ENCODE data around the gene SPATA25.
"Not testable (repeated sequence)": the region's sequence is repeated elsewhere in the genome, so short reads cannot be mapped to it uniquely, and the experiment has no call there.

The SPATA25 gene

GRCh38 chr20:45913116-45913515, 25.7 kb upstream of the SPATA25 start:
- no peak for DNase-seq (ENCODE audit: low read depth in 2 of 2)

- no peak for DNase-seq (ENCODE audit: low read depth in 2 of 2)
Observed at GRCh38 chr20:45912344-45912682, 24.9 kb upstream of the SPATA25 start.

GRCh38 chr20:45911486-45912343, 24.3 kb upstream of the SPATA25 start, which contains the start of gene PLTP:
TSS of gene PLTP (minus strand) at chr20:45912155. CDS start at chr20:45911452, 703 bp downstream.
- peak in 1 of 2 donors; percentile 15 for DNase-seq (ENCODE audit: low read depth in 2 of 2)

- DNase-seq (ENCODE audit: low read depth in 2 of 2): peak; percentile 90 to 97
Observed at GRCh38 chr20:45910670-45911485, 23.5 kb upstream of the SPATA25 start.

- no peak for DNase-seq (ENCODE audit: low read depth in 2 of 2)
Observed at GRCh38 chr20:45909817-45910669, 22.6 kb upstream of the SPATA25 start.

- DNase-seq (ENCODE audit: low read depth in 2 of 2): no peak
Observed at GRCh38 chr20:45909336-45909808, 21.9 kb upstream of the SPATA25 start.

GRCh38 chr20:45908084-45908483, 20.7 kb upstream of the SPATA25 start:
- DNase-seq (ENCODE audit: low read depth in 2 of 2): no peak

GRCh38 chr20:45907219-45907948, 20.0 kb upstream of the SPATA25 start:
- DNase-seq (ENCODE audit: low read depth in 2 of 2): no peak

- no peak for DNase-seq (ENCODE audit: low read depth in 2 of 2)
Observed at GRCh38 chr20:45905505-45906079, 18.2 kb upstream of the SPATA25 start.

- DNase-seq (ENCODE audit: low read depth in 2 of 2): no peak
Observed at GRCh38 chr20:45904583-45905504, 17.4 kb upstream of the SPATA25 start.

- no peak for DNase-seq (ENCODE audit: low read depth in 2 of 2)
Observed at GRCh38 chr20:45902199-45902701, 14.8 kb upstream of the SPATA25 start.

GRCh38 chr20:45901332-45901731, 13.9 kb upstream of the SPATA25 start:
- not testable (repeated sequence) for DNase-seq (ENCODE audit: low read depth in 2 of 2)

GRCh38 chr20:45899046-45899835, 11.8 kb upstream of the SPATA25 start:
- DNase-seq (ENCODE audit: low read depth in 2 of 2): no peak

- no peak for DNase-seq (ENCODE audit: low read depth in 2 of 2)
Observed at GRCh38 chr20:45898285-45898684, 10.9 kb upstream of the SPATA25 start.

- no peak for DNase-seq (ENCODE audit: low read depth in 2 of 2)
Observed at GRCh38 chr20:45897692-45898091, 10.3 kb upstream of the SPATA25 start.

GRCh38 chr20:45897289-45897688, 9.9 kb upstream of the SPATA25 start:
- DNase-seq (ENCODE audit: low read depth in 2 of 2): no peak

- no peak for DNase-seq (ENCODE audit: low read depth in 2 of 2)
Observed at GRCh38 chr20:45896641-45897161, 9.3 kb upstream of the SPATA25 start.

GRCh38 chr20:45894797-45895196, 7.4 kb upstream of the SPATA25 start:
- no peak for DNase-seq (ENCODE audit: low read depth in 2 of 2)
